ENCODE results near the gene FJX1.

The FJX1 gene, protein sequence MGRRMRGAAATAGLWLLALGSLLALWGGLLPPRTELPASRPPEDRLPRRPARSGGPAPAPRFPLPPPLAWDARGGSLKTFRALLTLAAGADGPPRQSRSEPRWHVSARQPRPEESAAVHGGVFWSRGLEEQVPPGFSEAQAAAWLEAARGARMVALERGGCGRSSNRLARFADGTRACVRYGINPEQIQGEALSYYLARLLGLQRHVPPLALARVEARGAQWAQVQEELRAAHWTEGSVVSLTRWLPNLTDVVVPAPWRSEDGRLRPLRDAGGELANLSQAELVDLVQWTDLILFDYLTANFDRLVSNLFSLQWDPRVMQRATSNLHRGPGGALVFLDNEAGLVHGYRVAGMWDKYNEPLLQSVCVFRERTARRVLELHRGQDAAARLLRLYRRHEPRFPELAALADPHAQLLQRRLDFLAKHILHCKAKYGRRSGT

DNA sequence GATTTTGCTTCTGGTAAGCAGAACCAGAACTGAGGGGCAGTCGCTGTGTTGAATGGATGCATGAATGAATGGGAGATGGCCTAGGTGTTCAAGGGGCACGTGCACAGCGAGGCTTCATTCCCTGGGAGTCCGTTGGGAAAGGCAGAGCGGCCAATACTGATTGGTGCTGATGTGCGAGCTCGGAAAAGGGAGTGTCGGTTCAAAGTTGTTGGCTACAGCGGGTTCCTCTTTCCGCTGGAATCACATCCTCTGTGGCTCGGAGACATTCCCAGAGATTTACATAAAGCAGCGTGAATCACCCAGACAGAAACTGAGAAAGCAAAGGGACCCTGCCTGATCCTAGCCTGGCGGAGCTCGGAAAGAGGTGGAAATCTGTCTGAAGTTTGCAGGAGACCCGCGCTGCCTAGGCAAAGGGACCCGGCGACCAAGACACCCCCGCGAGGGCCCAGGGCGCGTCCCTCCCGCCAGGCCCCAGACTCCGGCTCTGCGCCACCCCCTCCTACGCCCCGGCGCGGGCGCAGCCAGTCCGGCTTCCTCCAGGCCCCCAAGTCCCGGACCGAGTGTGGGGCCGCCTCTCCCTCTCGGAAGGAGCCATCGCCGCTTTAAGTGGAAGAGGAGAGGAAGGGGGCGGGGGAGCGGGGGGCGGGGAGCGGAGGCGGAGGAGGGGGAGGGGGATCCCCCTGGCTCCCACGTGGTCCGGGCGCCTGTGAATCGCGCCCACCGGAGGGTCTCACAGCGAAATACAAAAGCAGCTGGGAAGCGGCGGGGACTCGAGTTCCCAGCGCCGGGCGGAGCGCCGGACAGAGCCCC, at the start of gene FJX1:
FJX1 (plus strand) TSS at position 774 of the 810 bp plus-strand sequence. CDS start 177 bp downstream, outside the sequence.
- peak; percentile 18 for DNase-seq

DNA sequence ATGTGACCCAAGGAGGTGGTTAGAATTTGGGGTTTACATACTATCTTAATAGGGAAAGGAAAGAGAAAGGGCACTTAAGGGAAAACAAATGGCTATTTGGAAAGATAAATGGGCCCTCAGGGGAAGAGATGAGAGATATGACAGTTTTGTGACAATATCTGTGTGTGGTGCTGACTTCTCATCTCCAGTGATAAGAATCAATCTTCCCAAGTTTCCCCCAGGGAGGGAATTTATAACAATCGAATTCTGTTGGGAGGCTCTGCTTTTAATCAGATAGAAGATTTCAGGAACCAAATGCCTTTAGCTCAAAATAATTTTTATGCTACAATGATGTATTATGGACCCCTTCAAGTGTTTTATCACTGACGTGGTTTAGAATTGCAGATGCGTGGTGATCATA, 46.6 kb upstream of the FJX1 start:
- DNase-seq, result no peak

DNA sequence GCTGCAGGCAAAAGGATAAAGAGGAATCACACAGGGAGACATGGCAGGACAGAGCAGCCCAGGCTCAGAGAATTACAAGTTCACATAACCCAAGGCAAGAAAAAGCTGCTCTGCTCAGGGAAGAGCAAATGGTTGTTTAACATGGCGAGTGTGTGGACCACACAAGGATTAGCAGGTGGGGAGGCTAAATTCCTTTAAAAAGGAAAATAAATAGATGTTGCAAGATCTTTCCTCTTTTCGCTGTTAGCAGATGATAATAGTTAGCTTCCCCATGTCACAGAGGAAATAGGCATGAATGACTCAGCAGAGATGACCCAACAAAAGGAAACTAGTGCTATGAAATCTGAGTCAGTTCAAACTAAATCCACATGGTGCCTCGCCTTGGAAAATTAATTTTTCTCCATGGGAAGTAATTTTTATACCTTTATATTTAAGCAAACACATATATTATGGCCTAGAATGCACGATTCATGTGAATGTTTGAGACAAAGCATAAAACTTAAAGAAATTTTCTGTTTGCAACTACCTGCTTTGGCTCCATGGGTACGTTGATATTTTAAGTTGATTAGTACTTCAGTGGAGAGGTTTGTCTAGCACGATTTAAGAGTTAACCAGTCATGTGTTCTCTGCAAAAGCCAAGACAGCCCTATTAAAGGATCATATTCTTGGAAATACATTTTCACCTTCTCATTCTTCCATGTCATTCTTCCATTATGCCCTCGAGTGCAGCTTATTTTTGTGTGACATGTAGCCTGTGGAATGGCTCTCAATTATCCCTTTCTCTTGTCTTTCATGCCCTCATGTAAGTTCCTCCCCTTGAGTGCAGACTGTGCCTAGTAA, 38.5 kb upstream of the FJX1 start:
- no peak for DNase-seq

DNA sequence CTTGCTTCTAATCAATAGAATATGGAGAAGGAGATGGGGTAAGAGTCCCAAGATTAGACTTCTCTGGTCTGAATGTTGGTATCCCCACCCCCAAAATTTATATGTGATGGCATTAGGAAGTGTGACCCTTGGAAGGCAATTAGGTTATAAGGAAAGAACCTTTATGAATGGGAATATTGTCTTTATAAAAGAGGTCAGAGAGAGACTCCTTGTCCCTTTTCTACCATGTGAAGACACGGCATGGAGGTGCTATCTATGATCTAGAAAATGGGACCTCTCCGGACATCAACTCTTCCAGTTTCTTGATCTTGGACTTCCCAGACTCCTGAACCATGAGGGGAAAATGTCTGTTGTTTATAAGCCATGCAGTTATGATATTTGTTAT, 37.9 kb upstream of the FJX1 start:
- no peak for DNase-seq

DNA sequence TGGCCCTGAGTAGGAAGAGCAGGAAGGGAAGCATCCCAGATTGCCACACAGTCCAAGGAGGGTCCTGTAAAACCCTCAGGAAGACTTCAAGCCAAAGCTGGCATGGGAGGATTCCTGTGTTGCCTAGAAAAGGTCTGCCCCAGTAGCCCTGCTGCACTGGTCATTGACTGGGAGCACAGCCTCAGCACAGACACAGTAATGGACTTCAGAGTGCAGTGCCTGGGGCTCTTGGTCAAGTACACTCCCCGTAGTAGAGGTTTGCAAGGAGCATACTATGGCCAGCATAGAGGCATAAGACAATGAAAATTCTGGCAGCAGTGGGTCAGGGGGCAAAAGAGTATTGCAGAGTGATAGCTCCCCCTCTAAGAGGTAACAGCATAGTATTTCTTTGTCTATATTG, 36.2 kb upstream of the FJX1 start:
- no peak for DNase-seq

DNA sequence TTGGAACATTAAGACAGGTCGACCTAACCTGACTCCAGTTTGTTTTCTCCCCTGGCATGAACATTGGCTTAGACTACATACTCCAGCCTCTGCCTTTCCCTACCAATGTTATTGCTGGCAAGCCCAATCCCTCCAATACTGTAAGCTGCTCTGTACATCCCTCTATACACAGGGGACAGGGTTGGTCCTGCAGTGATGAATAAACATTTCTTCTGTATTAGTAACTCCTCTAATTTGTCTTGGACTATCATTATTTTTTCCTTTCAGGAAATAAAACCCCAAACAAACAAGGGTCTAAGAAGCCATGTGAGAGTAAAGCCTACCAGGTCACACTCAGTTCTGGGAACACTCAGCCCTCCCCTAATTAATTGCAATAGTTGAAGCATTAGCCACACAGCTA, 35.1 kb upstream of the FJX1 start:
- no peak for DNase-seq

DNA sequence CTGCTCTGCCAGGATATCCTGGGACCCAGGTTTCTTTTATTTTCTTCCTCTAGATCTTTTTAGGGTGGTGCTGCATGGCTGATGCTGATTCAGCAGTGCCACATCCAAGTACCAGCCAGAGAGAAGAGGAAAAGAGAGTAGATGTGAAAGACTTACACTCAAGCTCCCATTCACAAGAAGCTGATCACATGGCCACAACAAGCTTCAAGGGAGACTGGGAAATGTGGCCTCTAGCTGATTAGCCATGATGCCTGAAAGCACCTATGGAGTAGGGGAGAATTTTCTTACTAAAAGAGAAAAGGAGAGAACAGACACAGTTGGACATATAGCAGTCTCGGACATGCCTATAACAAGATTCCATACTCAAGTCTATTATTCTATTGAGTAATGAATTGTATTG, 34.4 kb upstream of the FJX1 start:
- no peak for DNase-seq

DNA sequence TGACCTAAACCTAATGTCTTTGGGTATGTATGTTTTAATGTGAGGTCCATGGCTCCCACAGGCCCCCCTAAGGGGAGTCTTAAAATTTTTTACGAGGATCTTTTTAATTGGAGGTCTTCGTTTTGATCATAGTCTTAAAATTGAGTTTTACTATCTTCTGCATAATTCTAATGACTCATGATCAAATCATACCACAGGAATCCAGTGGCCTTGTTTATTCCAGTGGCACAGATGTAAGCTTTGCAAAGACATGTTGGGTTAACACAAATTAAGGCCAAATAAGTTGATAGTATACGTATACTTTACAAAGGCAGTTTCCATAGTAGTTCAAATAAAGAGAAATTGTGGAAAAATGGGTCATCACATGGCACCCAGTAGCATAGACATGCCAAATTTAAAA, 33.9 kb upstream of the FJX1 start:
- no peak for DNase-seq

DNA sequence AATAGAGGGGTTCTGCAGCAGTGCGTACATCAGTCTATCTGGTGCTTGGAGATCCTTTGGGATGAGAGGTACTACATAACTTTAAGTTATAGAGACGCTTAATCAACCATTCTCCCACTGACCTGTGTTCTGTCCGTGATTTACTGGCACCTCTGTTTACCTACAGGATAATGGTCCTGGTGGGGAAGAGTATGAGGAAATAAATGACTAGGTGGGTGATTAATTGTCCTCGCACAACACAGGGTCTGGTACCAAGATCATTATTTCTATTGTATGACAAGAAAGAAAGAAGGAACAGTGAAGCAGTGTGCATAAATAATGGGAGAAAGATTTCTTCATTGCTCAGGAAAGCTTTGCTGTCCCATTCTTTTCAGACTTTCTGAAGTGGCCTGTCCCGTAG, 32.8 kb upstream of the FJX1 start:
- DNase-seq, result no peak

DNA sequence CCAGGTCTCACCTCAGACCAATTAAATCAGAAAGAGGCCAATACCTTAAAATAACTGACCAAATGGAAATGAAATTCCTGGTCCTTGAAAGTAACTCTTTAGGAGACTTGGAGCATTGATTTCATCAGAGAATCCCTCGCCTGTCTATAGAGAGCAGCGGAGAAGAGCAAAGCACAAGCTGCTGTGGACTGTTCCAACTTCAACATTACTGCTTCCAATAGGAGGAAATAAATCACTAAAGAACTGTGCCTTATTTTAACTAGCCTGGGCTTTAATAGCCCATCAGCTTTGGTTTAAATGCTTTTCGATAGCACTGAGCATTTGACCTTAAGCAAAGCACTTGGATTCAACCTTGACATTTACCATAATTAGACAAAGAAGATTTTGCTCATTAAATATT, 32.0 kb upstream of the FJX1 start:
- no peak for DNase-seq

DNA sequence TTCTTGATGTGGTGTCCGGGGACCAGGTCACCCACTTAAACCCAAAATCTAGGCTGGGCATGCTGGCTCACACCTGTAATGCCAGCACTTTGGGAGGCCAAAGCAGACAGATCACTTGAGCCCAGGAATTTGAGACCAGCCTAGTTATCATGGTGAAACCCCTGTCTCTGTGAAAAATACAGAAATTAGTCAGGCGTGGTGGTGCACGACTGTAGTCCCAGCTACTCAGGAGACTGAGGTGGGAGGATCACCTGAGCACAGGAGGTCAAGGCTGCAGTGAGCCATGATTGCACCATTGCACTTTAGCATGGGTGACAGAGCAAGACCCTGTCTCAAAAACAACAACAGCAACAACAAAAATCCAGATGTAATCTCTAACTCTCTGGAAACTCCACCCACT, 30.3 kb upstream of the FJX1 start:
- DNase-seq, result no peak

DNA sequence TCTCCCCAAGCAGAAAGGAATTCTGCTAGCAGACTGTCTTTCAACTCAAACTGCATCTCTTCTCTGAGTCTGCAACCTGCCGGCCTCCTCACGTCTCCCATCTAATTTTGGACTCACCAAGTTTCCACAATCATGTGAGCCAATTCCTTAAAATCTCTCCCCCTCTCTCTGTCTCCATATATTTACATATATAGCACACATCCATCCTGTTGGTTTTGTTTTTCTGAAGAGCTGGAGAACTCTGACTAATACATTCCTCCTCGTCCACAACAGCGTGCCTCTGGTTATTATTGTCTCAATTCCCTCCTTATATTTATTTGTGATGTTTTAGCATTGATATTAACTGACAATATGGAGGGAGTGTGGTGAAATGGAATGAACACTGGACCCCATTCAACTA, 29.6 kb upstream of the FJX1 start:
- DNase-seq, result no peak

DNA sequence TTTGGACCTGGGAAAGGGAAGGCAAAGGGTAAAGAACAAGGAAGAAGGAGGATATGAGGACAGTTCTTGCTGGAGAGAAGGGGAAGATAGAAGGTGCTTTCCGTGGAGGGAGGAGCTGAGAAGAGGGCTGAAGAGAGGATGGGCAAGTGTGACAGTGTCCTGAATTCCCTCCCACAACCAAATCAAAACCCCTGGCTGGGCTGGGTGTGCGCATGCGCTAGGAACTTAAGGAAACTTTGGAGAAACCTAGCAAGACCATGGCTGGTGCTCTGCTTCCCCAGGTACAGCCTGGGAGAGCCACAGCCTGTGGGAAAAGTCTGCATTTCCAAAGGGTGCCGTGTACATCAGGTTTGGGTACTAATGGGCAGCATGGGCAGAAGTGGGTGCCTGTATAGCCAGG, 29.0 kb upstream of the FJX1 start:
- DNase-seq, result no peak

DNA sequence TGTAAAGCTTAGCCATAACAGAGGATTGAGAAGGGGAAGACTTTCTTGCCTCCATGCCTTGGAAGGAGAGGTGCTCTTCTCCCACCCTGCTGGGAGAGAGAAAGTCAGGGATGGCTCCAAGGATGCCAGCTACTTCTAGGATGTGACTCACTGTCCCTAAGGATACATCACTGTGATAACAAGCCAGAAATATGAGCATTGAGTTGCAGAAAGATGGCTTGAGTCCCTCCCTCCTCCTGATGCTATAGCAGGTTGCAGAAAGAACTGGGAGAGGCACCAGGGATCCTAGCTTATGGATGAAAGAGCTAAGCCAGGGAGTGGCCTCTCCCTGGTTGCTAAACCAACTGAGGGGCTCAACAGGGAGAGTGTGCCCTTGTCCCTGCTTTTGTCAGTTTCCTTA, 27.8 kb upstream of the FJX1 start:
- no peak for DNase-seq

DNA sequence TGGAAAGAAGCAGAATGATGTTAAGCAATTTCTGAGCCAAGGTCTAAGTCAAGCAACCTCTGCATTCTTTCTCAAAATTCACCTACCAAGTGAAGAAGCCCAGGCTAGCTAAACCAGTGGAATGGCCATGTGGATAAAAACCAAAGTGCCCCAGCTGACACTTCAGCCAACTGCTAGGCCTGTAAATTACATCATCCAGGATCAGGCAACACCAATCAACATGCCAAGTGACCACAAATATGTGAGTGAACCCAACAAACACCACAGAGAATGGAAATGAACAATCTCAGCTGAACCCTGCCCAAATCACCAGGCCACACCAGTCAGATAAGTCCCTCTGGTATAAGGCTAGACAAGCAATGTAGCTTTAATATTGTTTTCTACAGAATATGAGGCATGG, 25.1 kb upstream of the FJX1 start:
- no peak for DNase-seq

DNA sequence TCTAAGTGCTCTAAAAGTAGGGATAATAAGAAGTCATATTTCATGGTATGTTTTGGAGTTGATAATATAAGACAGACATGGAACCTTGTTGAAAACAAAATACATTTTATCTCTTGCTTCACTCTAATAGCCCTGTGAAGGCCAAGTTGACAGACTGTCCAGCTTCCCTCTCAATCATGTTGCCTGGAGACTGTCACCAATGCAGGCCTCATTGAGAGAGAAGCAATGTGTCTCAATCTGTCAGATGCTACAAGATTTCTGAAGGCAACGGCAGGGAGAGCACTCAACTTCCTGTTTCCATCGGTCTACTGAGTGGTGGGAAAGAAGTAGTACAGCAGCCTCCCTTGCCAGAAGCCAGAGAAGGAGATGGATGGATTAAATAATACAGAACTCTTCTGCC, 23.6 kb upstream of the FJX1 start:
- DNase-seq, result no peak

DNA sequence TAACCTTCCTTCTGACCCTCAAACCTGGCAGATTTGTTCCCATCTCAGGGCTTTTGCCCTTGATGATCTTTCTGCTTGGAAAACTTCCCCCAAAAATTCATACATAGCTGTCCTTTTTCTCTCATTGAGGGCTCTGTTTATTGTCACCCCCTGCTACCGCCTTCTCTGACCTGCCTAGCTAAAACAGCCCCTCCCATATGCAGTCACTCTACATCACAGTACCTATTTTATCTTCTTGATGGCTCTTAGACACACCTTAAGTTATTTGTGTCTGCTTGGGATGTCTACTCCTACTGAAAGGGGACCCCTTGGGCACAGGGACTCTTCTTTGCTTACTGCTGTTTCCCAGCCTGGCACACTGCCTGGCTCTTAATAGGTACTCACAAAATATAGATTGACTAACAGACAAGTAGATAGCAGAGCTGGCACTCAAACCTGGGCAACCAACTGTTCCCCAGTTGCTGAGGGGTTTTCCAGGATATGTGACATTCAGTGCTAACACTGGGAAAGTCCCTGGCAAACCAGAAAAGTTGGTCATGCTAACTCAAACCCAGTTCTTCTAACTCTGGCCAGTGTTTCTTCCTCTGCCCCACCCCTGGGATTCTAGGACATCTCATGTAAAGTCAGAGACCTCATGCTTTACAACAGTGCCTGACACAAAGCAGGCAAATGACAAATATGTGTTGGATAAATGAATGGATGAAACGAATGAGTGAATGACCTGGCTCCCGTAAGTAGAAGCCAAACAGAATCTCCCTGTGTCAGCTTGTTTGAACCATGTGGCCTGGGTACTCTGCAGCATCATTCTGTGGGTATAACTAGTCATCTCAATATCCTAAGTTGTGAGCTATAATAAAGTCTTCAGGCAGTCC, 19.8 kb upstream of the FJX1 start:
- DNase-seq, result no peak

DNA sequence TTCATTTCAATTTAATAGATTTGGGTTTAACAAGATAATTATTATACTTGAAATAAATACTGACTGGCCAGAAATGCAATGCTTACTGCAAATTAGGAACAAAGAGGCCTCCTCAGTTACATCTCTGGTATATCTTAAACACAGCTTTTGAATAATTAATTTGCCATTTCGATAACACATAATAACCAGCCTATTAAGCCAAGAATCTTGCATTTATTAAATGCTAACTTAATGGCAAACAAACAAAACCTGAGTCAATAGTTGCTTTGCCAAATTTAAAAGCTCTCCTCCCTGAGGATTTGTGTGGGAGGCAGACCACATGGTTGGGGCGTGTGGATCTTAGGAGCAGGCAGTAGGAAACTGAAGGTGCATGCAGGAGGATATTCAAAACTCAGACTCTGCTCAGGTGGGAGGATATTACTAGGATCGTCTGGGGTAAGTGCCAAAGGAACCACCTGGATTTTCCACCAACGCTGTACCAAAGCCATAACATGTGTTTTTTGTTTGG, 17.9 kb upstream of the FJX1 start:
- no peak for DNase-seq

DNA sequence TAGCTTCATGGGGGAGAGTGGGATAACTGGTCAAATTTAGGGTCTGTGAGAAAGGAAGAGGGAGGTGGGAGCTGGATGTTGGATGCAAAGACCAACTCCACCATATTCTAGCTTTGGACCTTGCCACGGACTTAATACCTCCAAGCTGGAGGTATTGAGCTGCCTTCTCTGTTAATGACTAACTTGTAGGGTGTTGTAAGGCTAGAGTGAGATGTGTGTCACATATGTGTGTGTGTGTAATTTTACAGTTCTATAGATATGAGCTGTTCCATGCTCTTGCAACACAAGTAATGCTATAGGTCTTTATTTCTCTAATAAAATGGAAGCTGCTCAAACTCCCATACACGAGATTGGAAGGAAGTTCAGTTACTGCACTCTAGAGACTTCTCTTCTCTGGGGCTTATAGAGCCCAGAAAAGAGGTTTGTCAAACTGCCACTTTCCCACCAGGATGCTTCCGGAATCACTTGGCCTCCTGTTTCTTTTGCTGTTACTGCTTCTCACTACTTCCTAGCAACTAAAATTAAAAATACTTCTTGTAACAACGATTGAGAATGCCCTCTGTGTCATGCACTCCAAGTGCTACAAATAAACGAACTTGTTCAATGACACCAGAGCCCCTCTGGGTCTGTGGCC, 16.0 kb upstream of the FJX1 start:
- DNase-seq, result no peak

DNA sequence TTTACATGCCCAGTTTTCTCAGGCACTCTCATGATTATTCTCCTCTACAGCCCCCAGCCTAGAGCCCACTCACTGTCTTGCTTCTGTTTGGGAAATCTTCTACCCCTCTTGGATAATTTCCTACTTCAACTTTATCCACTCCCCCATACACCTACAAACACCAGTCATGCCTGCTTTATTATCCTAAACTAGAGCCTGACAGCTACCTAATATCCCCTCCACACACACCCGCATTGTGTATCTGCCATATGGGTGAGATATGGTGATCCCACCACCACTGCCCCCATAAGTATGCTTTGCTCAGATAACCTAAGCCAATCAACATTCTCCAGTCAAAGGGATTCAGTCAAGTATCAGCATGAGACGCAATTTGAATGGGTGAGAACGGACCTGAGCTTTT, 15.3 kb upstream of the FJX1 start:
- DNase-seq, result no peak

DNA sequence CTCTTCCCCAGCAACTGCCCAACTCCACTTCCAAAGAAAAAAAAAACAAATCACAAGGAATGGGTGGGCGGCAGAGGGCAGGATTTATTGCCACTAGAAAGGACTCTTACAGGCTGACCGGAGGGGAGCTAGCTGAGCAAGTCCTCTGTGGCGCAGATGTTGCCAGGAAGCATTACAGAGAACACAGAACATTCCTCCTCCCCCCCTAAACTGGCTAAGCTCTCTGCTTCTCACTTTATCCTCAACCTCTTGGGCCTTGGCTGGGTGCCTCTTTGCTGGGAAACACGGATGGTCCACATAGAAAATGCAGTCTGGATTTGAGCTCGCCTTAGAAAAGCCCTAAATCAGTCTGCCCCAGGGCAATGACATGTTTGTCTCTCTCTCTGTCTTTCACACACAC, 12.6 kb upstream of the FJX1 start:
- no peak for DNase-seq

DNA sequence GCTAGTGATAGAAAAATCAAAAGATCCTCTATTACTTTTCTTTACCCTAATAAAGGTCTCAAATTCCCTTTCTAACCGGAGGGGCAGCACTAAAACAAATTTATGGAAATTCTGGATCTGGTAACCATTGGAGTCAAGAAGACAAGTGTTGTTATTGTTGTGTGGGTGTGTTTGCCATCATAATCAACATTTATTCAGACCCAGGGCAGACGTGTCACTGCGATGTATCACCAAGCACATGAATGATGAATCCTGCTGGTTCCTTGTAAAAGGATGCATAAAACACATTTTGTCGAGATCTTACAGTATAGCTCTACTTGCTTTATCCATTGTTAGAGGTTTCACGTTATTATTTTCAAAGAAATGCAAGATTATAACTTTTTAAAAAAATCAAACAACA, 12.1 kb upstream of the FJX1 start:
- no peak for DNase-seq

Data from GOT3 (cell line).